Transverse colon (tissue), 4 donors: ENCODE data around the gene FANCI.

Experiments used
- CTCF ChIP-seq, 5 experiments: fragments of 200-600 bp in 3 of 5; fragments of 450-650 bp in 2 of 5; sonication (generic) in 3 of 5; IDR thresholded peaks; 1 replicate in 2 of 5; 2 replicates in 3 of 5; pipeline ENCODE4 v1.5.1; 2016 to 2017; ENCODE audit warnings: antibody characterized with exemption in 5 of 5, inconsistent platforms in 3 of 5, mild to moderate bottlenecking in 2 of 5, moderate library complexity in 1 of 5
- POLR2AphosphoS5 ChIP-seq, 3 donors: sonication (generic); formaldehyde crosslinking; IDR thresholded peaks; one replicate each; pipeline ENCODE4 v1.6.1; 2016; ENCODE audit warnings: antibody characterized with exemption in 3 of 3

- TF ChIP-seq CTCF (IDR thresholded peaks at IDR 0.05) (no peak), POLR2AphosphoS5 (IDR thresholded peaks at IDR 0.05) (no peak)
Measured at GRCh38 chr15:89330881-89331595, 87.3 kb downstream of the FANCI start.
